Stimulated activated CD8-positive, alpha-beta memory T cell treated with anti-CD3 and anti-CD28 coated beads, Interleukin-7, amount 100 ng/mL, for 48 hours (primary cell): ENCODE results near the gene HPS5.
A peak's percentile ranks its signal among the peaks of the same experiment; 100 is the strongest.

Experiments used
- DNase-seq, 2 donors: peaks; one replicate each; pipeline ENCODE4 v3.0.0-alpha.2; 2020; ENCODE audit warnings: low read depth in 1 of 2; ENCODE audit errors: extremely low read depth in 1 of 2

HPS5 gene

GRCh38 chr11:18243783-18244362 lies 78.1 kb downstream of the HPS5 start:
- peak; percentile 6 to 46 for DNase-seq

DNA sequence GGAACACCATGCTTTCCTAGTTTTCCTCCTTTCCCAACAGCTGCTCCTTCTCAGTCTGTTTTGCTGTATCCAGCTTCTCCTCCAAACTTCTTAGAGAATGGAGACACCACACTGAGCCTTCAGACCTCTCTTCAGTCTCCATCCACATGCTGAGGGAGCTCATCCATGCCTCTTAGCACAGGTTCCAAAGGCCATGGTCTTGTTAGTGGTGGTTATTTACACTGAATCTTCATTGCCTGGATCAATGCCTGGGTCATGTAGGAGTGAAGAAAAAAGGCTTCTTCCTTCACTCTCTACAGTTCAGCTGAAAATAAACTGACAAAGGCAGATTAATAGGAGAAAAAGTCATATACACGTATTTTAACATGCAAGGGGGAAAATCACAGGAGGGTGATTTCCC lies 82.3 kb downstream of the HPS5 start:
- DNase-seq = no peak

DNA sequence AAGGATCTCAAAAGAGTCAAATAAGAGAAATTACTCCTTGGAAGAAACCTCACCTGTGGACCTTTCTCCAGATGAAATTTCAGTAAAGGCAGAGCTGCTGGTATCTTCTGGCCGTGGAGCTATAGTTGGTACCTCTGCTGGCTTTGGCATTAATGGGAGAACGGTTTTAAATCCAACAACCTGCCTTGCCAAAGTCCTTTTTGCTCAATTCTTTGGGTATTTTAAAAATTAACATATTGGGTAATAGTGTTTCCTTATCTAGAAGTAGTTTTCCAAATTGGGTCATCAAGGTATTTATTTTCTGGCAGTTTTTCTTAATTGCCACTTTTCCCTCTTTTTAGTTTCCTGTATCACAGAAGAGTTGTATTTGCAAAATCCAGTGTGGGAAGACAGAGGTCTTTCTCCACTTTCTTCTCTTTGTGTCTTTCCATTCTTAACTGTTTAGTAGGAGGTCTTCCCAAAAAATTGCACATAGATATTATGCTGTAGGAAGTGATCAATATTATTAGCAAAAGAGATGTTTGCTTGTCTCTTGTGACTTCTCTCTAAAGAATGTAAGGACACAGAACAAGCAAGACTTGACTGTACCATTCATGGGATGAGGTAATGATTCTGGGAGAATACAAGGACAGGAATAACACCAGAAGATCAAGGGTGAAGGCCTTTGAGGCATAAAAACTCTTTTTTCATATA lies 85.1 kb downstream of the HPS5 start, which contains the start of gene SAA4:
TSS of gene SAA4 (minus strand) at position 139 of the 693 bp plus-strand sequence. CDS start 876 bp downstream, outside the sequence.
- no peak for DNase-seq

DNA sequence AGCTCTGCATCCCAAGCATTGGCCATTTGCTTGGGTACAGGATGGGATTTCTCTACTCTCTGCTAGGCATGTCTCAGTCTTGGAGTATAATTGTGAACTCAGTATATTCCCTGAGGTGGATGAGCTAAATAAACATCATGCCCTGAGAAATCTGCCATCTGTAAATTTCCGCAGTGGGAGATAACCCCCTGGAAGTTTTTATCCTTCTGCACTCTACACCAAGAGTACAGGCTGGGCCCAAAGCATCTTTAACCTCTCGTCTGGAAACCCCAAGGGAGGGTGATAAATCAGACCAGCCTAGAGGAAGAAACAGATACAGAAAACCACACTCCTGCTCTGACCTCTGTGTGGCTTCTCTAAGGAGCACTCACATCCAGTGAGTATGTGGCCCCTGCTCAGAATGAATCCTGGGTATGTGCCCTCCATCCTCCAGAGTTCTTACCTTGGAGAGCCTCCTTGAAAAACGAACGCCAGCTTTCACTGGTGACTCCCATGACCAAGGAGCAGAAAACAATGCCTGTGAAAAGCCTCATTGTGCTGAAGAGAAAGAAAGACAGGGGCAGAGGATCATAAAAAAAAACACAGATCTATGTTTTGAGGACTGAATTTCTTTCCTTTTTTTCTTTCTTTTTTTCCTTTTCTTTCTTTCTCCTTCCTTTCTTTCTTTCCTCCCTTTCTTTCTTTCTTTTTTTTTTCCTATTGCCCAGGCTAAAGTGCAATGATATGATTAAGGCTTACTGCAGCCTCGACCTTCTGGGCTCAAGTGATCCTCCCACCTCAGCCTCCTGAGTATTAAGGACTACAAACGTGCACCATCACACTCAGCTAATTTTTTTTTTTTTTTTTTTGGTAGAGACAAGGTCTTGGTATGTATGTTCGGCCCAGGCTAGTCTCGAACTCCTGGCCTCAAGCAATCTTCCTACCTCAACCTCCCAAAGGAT lies 86.3 kb downstream of the HPS5 start:
- DNase-seq = no peak

GRCh38 chr11:18233912-18234311 lies 88.0 kb downstream of the HPS5 start:
- no peak for DNase-seq

DNA sequence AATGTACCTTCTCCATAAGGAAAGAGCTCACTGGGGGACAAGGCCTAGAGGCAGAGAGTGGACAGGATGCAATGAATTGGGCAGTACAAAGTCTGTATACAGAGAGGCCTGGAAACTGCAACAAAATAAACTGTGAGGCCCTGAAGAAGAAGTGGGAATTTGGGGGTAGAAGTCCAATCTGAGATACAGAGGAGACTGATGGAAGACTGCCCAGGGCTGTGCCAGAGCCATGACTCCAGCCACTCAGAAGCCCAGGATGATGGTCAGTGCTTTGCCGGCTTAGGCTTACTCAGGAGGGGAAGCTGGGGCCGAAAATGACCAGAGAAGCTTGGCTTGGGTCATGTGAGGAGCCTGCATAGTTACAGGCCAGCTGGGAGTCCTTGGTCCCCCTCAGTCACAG lies 91.1 kb downstream of the HPS5 start:
- no peak for DNase-seq

DNA sequence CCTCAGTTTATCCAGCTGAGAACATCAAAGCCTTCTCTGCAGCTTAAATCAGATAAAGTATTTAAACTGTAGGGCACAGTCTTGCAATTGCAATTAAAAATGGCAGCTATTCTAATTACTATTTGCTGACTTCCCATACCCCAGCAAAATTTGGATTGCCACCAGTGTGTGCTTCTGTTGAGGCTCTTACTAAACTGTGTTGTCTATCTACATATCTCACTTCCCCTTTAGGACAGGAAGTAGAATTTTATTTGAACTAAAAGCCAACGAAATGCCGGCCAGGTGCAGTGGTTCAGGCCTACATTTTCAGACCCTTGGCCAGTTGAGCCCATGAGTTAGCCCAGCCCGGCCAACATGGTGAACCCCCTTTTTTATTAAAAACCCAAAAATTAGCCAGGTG lies 92.4 kb downstream of the HPS5 start:
- no peak for DNase-seq
